Activated CD4-positive, alpha-beta T cell treated with anti-CD3 and anti-CD28 coated beads, Interleukin-2, Interleukin-4, amounts not matched to agents 100 ng/mL and 50 ng/mL, durations not matched to agents 16 hours and 8 hours (primary cell): ENCODE measurements around the gene ART3.
A peak's percentile ranks its signal among the peaks of the same experiment; 100 is the strongest.
"Not testable (repeated sequence)": the region's sequence is repeated elsewhere in the genome, so short reads cannot be mapped to it uniquely, and the experiment has no call there.

Source experiments
- DNase-seq: peaks from one replicate; pipeline ENCODE4 v3.0.0-alpha.2; 2020; ENCODE audit warnings: low spot score

ART3 gene

DNA sequence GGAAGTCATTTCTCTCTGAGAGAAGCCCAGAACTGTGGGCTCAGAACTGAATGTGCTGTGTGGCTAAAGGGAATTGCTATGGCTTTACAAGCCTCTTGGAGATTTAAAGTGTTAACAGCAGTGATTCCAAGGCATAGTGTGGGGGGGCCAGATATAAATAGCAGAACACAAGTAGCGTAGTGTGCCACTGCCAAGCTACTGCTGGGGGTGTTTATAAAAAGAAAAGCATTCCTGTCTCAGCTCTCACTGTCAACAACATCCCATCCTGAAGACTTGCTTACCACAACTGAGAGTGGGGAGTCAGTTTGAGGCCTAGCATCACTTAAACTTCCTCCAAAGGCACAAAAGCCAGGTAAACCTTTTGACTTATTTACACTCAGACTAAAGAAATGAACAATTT is at the start of gene ART3:
ART3 (plus strand) TSS at position 242 of the 400 bp plus-strand sequence. CDS start 1,181 bp downstream, outside the sequence.
- DNase-seq, result no peak

DNA sequence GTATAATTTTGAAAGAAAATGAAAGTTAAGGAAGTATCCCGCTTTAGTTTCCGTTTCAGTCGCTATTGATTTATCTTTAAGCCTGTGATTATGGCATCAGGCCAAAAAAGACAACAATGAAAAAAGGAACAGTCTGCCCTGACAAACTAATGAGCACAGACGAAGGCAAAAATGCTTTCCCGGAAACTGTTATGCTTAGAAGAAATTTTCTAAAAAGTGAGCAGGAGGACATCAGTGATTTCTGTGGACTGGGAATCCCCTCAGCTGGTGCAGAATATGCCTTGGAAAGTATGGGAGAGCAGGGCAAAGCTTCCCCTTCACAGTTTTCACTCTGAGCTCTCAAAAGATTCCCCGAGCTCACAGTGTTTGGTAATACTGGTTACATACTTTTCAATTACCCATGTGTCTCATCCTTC is 46.2 kb upstream of the ART3 start:
- no peak for DNase-seq

GRCh38 chr4:76029300-76029699 is 45.2 kb upstream of the ART3 start:
- DNase-seq, result no peak

DNA sequence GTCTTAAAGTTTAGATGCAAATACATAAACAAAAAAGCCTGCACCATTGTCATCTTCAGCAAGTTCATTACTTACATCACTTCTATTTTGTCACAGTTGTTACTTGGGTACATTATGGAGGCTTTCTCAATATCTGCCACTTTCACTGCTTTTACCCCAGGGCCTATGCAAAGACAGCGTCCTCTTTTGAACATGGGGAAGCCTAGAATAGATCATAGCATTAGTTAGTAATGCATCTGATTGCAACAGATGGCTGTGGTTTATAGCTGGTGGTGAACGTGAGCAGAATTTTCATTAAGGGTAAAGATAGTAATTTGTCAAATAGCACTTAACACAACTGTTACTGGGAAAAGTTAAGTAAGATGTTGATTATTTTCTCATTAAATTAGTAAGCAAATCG is 39.4 kb upstream of the ART3 start:
- DNase-seq, result no peak

- DNase-seq, result no peak
Measured at GRCh38 chr4:76035799-76036380, 38.6 kb upstream of the ART3 start, which contains the start of gene CXCL11. CXCL11 (minus strand) TSS chr4:76036070; CDS start chr4:76035987, 83 bp downstream.

DNA sequence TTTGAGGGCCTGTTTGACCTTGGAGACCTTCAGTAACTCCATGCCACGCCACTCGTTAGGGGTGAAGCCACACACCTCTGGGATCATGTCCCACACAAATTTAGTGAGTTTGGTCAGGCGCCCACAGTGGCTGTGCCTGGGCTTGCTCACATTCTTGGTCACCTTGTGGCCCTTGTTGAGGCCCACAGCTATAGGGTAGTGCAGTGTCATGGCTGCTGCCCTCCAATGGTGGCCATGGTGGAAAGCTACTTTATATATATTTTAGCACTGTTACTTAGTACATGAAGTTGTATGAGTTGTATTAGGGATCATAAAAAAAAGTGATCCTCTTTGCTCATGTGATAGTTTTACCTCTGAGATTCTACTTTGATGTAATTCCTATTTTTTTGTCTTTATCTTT is 37.7 kb upstream of the ART3 start:
- DNase-seq, result no peak

- peak; percentile 54 for DNase-seq
Measured at GRCh38 chr4:76042241-76042998, 32.1 kb upstream of the ART3 start.

- DNase-seq, result not testable (repeated sequence)
Measured at GRCh38 chr4:76043306-76043705, 31.2 kb upstream of the ART3 start.

DNA sequence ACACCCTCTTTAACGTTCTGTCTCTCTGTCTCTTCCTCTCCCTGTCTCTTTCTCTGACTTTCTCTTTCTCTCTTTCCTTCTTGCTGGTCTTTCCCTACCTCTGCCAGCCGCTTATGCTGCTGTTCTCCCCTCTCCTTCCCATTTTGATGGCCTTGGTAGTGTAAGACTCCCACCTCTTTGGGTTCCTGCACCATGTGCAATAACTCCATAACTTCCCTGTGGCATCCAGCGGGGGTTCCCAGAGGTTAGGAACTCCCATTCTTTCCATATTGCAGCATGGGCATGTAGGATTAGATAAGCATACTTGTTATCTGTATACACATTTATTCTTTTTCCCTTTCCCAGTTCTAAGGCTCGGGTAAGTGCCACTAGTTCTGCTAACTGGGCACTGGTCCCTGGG is 29.8 kb upstream of the ART3 start:
- DNase-seq, result not testable (repeated sequence)

DNA sequence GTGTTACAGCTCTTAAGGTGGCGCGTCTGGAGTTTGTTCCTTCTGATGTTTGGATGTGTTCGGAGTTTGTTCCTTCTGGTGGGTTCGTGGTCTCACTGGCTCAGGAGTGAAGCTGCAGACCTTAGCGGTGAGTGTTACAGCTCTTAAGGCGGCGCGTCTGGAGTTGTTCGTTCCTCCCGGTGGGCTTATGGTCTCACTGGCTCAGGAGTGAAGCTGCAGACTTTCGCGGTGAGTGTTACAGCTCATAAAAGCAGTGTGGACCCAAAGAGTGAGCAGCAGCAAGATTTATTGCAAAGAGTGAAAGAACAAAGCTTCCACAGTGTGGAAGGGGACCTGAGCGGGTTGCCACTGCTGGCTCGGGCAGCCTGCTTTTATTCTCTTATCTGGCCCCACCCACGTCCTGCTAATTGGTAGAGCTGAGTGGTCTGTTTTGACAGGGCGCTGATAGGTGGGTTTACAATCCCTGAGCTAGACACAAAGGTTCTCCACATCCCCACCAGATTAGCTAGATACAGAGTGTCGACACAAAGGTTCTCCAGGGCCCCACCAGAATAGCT is 24.6 kb upstream of the ART3 start:
- DNase-seq, result not testable (repeated sequence)

GRCh38 chr4:76050560-76051050 is 23.9 kb upstream of the ART3 start:
- not testable (repeated sequence) for DNase-seq

GRCh38 chr4:76053730-76054129 is 20.8 kb upstream of the ART3 start:
- no peak for DNase-seq

DNA sequence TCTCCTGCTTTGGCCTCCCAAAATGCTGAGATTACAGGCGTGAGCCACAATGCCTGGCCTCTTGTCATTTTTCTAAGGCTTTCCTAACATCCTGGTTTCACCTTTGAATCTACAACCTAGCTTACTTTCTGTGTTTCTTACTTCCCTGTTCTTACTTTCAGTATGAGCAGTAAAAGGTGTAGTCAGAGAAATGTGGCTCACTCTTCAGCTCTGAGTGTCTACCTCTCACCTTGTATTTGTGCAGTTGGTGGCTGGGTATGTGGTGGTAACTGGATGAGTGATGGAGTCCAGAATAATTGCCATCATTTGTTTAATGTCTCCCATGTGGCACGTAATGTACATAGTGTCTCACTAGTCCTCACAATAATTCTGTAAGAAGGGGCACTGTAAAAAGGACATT is 19.5 kb upstream of the ART3 start:
- peak; percentile 87 for DNase-seq

- DNase-seq, result no peak
Measured at GRCh38 chr4:76055421-76055820, 19.1 kb upstream of the ART3 start.

- peak; percentile 86 for DNase-seq
Measured at GRCh38 chr4:76058302-76058701, 16.2 kb upstream of the ART3 start.

- DNase-seq, result peak; percentile 75
Measured at GRCh38 chr4:76058888-76059426, 15.6 kb upstream of the ART3 start.

DNA sequence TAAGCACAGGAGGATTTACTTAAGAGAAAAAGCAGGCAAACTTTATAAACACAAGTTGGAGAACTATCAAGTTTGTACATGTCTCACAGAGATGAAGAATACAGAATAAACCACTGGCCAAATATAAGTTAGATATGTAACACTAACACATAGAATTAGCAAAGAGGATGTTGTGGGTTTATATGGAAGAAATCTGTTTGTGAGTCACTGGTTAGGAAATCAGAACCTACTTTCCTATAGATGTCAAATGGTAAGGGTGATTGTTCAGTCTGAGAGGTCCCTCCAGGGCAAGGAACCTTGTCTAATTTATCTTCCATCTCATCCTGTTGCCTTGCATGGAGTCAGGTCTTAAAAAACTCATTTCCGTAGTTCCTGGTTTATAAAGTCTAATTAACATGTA is 14.8 kb upstream of the ART3 start:
- DNase-seq, result peak; percentile 83

DNA sequence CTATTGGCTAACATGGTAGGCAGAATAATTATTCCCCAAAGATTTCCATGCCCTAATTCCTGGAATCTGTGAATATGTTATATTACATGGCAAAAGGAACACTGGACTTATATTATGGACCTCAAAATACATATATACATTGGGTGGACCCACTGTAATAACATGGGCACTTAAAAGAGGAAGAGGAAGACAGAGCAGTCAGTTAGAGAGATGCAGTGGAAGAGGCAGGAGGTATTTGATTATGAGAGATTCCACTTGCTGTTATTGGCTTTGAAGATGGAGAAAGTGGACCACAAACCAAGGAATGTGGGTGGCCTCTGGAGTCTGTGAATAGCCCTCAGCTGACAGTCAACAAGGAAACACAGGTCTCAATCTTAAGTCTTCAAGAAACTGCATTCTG is 14.0 kb upstream of the ART3 start:
- DNase-seq, result no peak

GRCh38 chr4:76061421-76061820 is 13.1 kb upstream of the ART3 start:
- no peak for DNase-seq

DNA sequence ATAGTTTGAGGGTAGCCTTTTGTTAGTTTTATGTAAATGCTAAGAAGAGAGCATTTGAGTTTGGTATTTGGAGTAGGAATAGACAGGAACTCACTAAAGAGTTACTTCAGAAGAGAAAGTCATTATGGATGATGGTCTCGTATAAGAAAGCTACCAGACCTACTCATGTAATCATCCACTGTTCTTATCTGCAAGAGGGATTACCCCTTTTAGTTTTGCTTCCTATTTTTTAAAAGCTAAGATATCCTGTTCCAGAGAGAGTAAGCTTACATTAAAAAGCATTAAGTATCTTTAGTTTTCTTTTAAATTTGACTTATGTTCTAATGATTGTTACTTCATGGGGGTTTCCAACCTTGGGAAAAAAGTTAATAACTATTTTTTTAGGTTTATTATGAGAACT is 12.5 kb upstream of the ART3 start:
- no peak for DNase-seq

DNA sequence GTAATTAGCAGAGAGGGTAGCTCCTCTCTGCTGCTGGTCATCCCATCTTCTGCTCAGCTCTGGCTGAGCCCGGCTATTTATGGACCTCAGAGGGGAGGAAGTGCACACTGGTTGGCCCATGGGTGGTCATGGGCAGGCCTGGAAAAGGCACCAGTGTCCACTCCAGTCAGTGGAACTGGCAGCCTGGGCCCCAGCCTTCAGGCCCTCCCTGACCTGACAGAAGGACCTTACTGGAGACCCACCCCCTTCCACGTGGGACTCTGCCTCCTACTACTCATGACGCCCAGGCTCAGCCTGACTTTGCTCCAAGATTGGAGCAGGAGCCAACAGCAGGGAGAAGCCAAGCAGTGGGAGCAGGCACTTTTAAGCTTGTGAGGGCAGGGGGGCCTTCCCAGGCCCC is 8.0 kb upstream of the ART3 start:
- no peak for DNase-seq

- DNase-seq, result peak; percentile 88
Measured at GRCh38 chr4:76067652-76068286, 6.7 kb upstream of the ART3 start.
